Activated CD4-positive, alpha-beta T cell treated with anti-CD3 and anti-CD28 coated beads, Interleukin-10, Interleukin-2, amounts not matched to agents 100 ng/mL and 50 ng/mL, durations not matched to agents 16 hours and 8 hours (primary cell): Measurements from ENCODE around the gene RRBP1.
"Not testable (repeated sequence)": the region's sequence is repeated elsewhere in the genome, so short reads cannot be mapped to it uniquely, and the experiment has no call there.

ENCODE experiments used
- DNase-seq: peaks from one replicate; pipeline ENCODE4 v3.0.0-alpha.2; 2020

RRBP1 gene

GRCh38 chr20:17707951-17708350 lies 25.9 kb upstream of the RRBP1 start:
- not testable (repeated sequence) for DNase-seq

- DNase-seq, result no peak
These were observed 24.6 kb upstream of the RRBP1 start for GRCh38 chr20:17706632-17707031.

GRCh38 chr20:17705916-17706315 lies 23.9 kb upstream of the RRBP1 start:
- no peak for DNase-seq

GRCh38 chr20:17704589-17705317 lies 22.7 kb upstream of the RRBP1 start:
- no peak for DNase-seq

GRCh38 chr20:17701826-17702225 lies 19.8 kb upstream of the RRBP1 start:
- no peak for DNase-seq

GRCh38 chr20:17700637-17701036 lies 18.6 kb upstream of the RRBP1 start:
- DNase-seq, result no peak

- DNase-seq, result no peak
These were observed 17.9 kb upstream of the RRBP1 start, which contains the start of gene BANF2 for GRCh38 chr20:17699931-17700351. TSS of gene BANF2 (plus strand) at chr20:17699966. CDS start at chr20:17725026, 25,060 bp downstream.

GRCh38 chr20:17698384-17698783 lies 16.3 kb upstream of the RRBP1 start:
- DNase-seq, result no peak

GRCh38 chr20:17697171-17697570 lies 15.1 kb upstream of the RRBP1 start:
- DNase-seq, result no peak

GRCh38 chr20:17696287-17696686 lies 14.2 kb upstream of the RRBP1 start:
- no peak for DNase-seq

- no peak for DNase-seq
These were observed 12.7 kb upstream of the RRBP1 start for GRCh38 chr20:17694767-17695166.

GRCh38 chr20:17693444-17694001 lies 11.5 kb upstream of the RRBP1 start:
- DNase-seq, result no peak

- DNase-seq, result no peak
These were observed 9.7 kb upstream of the RRBP1 start for GRCh38 chr20:17691758-17692157.

GRCh38 chr20:17690144-17690543 lies 8.1 kb upstream of the RRBP1 start:
- DNase-seq, result no peak

- DNase-seq, result no peak
These were observed 6.9 kb upstream of the RRBP1 start for GRCh38 chr20:17688965-17689364.

GRCh38 chr20:17687800-17688199 lies 5.8 kb upstream of the RRBP1 start:
- DNase-seq, result no peak

- DNase-seq, result no peak
These were observed 3.1 kb upstream of the RRBP1 start for GRCh38 chr20:17685168-17685567.

GRCh38 chr20:17684077-17684888 lies 2.2 kb upstream of the RRBP1 start:
- no peak for DNase-seq

GRCh38 chr20:17683218-17684076 lies 1.4 kb upstream of the RRBP1 start:
- DNase-seq, result no peak

GRCh38 chr20:17682889-17683198 lies 802 bp upstream of the RRBP1 start:
- DNase-seq, result no peak

GRCh38 chr20:17681726-17682102 lies 328 bp downstream of the RRBP1 start:
- DNase-seq, result no peak

GRCh38 chr20:17680836-17681725 lies 961 bp downstream of the RRBP1 start:
- DNase-seq, result peak; percentile 81
